ENCODE data around the gene MCC. TPM values are rescaled to one million over a fixed set of nuclear protein-coding genes. Genes with fewer than 3 reads are reported as not detected.

Gene MCC
- total and polyA plus RNA-seq, 2 donors (not counting 1 experiment from before 2014, with no cell fraction given) = 0.09 to 0.32 TPM

- no peaks in the 10 kb centered on the region for H3K9me3 ChIP-seq (ENCODE audit: control extremely low read depth in 1 of 3, control insufficient read depth in 2 of 3, insufficient read depth in 1 of 3, low read length in 2 of 3)
- H3K36me3 ChIP-seq (replicated peaks in 1 of 2; ENCODE audit: control extremely low read depth in 1 of 2, control insufficient read depth in 1 of 2, extremely low read depth in 1 of 2, insufficient read depth in 2 of 2, low read length in 1 of 2) = no peaks in the 10 kb centered on the region
- no peak for ATAC-seq (ENCODE audit: low read depth)
- TF ChIP-seq EZH2 (IDR thresholded peaks at IDR 0.05; ENCODE audit: borderline replicate concordance, insufficient read depth, low read depth, low read length, poor library complexity, severe bottlenecking) = no peak
- TF ChIP-seq CTCF (IDR thresholded peaks at IDR 0.05) = no peak
- H3K27me3 ChIP-seq (replicated peaks in 1 of 4; ENCODE audit: control extremely low read depth in 1 of 4, control insufficient read depth in 3 of 4, insufficient read depth in 4 of 4, low read length in 3 of 4) = no peaks in the 10 kb centered on the region
- H3K27me3 Mint-ChIP-seq = peaks cover 11% of the 10 kb centered on the region
- no peak overlapping the region for H3K9ac ChIP-seq (ENCODE audit: low read length)
- H3K4me1 ChIP-seq (ENCODE audit: control insufficient read depth in 2 of 2, insufficient read depth in 2 of 2, low read length in 2 of 2) = no peaks in the 10 kb centered on the region
- no peak overlapping the region for H3K4me3 Mint-ChIP-seq
- no peaks in the 10 kb centered on the region for H4K20me1 ChIP-seq (ENCODE audit: control insufficient read depth, insufficient read depth, low read length, poor library complexity, severe bottlenecking)
- ChIA-PET POLR2A (no interaction called here), CTCF (no interaction called here)
- H3K4me3 ChIP-seq (ENCODE audit: control extremely low read depth in 1 of 5, extremely low read depth in 1 of 5, insufficient read depth in 1 of 5, low read depth in 2 of 5, low read length in 4 of 5) = no peak overlapping the region
- DNase-seq = no peak
- WGBS (ENCODE audit: insufficient coverage) = no CpG with 5 or more reads among the region's 2 CpGs
- no peaks in the 10 kb centered on the region for H3K79me2 ChIP-seq (ENCODE audit: control insufficient read depth, insufficient read depth, low read length)
- H3K27ac Mint-ChIP-seq = no peak overlapping the region
- no peaks in the 10 kb centered on the region for H3K9me3 Mint-ChIP-seq (ENCODE audit: insufficient read depth)
- no peak overlapping the region for H3K27ac ChIP-seq (ENCODE audit: low read length in 2 of 2)
- H2AFZ ChIP-seq (ENCODE audit: insufficient read depth, low read depth, low read length, poor library complexity, severe bottlenecking) = no peak overlapping the region
- no peak overlapping the region for H3K4me2 ChIP-seq (replicated peaks; ENCODE audit: low read depth, low read length, poor library complexity, severe bottlenecking)
- H3K4me1 Mint-ChIP-seq = no peaks in the 10 kb centered on the region
- intact Hi-C loops (cut with micrococcal nuclease) = no loop called here
These were observed 170.6 kb downstream of the MCC start for GRCh38 chr5:113317636-113318035.

- Histone ChIP-seq H2AFZ (ENCODE audit: insufficient read depth, low read depth, low read length, poor library complexity, severe bottlenecking) (no peak overlapping the region), H3K27me3 (replicated peaks in 1 of 4; ENCODE audit: control extremely low read depth in 1 of 4, control insufficient read depth in 3 of 4, insufficient read depth in 4 of 4, low read length in 3 of 4) (no peaks in the 10 kb centered on the region), H3K4me2 (replicated peaks; ENCODE audit: low read depth, low read length, poor library complexity, severe bottlenecking) (no peak overlapping the region), H4K20me1 (ENCODE audit: control insufficient read depth, insufficient read depth, low read length, poor library complexity, severe bottlenecking) (no peaks in the 10 kb centered on the region), H3K27ac (ENCODE audit: low read length in 2 of 2) (no peak overlapping the region), H3K4me1 (ENCODE audit: control insufficient read depth in 2 of 2, insufficient read depth in 2 of 2, low read length in 2 of 2) (no peaks in the 10 kb centered on the region), H3K4me3 (ENCODE audit: control extremely low read depth in 1 of 5, extremely low read depth in 1 of 5, insufficient read depth in 1 of 5, low read depth in 2 of 5, low read length in 4 of 5) (no peak overlapping the region), H3K36me3 (replicated peaks in 1 of 2; ENCODE audit: control extremely low read depth in 1 of 2, control insufficient read depth in 1 of 2, extremely low read depth in 1 of 2, insufficient read depth in 2 of 2, low read length in 1 of 2) (no peaks in the 10 kb centered on the region), H3K79me2 (ENCODE audit: control insufficient read depth, insufficient read depth, low read length) (no peaks in the 10 kb centered on the region), H3K9me3 (ENCODE audit: control extremely low read depth in 1 of 3, control insufficient read depth in 2 of 3, insufficient read depth in 1 of 3, low read length in 2 of 3) (no peaks in the 10 kb centered on the region), H3K9ac (ENCODE audit: low read length) (no peak overlapping the region)
- ChIA-PET CTCF (no interaction called here), POLR2A (no interaction called here)
- no peak overlapping the region for H3K4me3 Mint-ChIP-seq
- intact Hi-C loops (cut with micrococcal nuclease) = no loop called here
- no peaks in the 10 kb centered on the region for H3K4me1 Mint-ChIP-seq
- H3K27me3 Mint-ChIP-seq = peaks cover 22% of the 10 kb centered on the region
- 90% methylated on average over 4 of the region's 5 CpGs for WGBS (ENCODE audit: insufficient coverage)
- TF ChIP-seq CTCF (IDR thresholded peaks at IDR 0.05) (no peak), EZH2 (IDR thresholded peaks at IDR 0.05; ENCODE audit: borderline replicate concordance, insufficient read depth, low read depth, low read length, poor library complexity, severe bottlenecking) (no peak)
- no peak for ATAC-seq (ENCODE audit: low read depth)
- no peak for DNase-seq
- no peak overlapping the region for H3K27ac Mint-ChIP-seq
- no peaks in the 10 kb centered on the region for H3K9me3 Mint-ChIP-seq (ENCODE audit: insufficient read depth)
These were observed 177.0 kb downstream of the MCC start for GRCh38 chr5:113311301-113311700.

All from B cell (primary cell).